ENCODE results near the gene CTNNA3.

CTNNA3 gene

DNA sequence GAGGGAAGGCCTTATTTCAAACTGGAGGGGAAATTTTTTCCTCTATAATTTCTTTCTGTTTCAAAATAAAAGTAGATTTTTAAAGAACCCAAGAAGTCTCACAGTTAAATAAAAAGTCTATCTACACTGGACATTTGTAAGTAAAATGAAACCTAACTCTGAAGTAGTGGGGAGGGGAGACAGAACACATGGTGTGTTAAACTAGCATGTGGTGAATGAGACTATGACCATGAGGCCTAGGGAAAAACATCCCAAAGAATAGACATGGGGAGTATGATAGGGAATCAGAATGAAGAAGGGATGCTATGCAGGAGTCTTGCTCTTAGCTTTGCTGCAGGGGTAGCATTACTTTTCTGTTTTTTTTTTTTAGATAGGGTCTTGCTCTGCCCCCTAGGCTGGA lies 1831.5 kb downstream of the CTNNA3 start:
- DNase-seq (ENCODE audit: low spot score) = no peak
- TF ChIP-seq CTCF (IDR thresholded peaks at IDR 0.05; ENCODE audit: extremely low read depth, insufficient read depth, missing control alignments) = no peak
- in situ Hi-C loops (cut with MboI; ENCODE audit: low pct_unique_long_range_greater_than_20kb, low sequenced_read_pairs, unreplicated experiment) = no loop called here

GRCh38 chr10:65864036-65864435 lies 1832.0 kb downstream of the CTNNA3 start:
- in situ Hi-C loops (cut with MboI; ENCODE audit: low pct_unique_long_range_greater_than_20kb, low sequenced_read_pairs, unreplicated experiment) = no loop called here
- no peak for DNase-seq (ENCODE audit: low spot score)
- no peak for TF ChIP-seq CTCF (IDR thresholded peaks at IDR 0.05; ENCODE audit: extremely low read depth, insufficient read depth, missing control alignments)
